DMS53 (cell line): ENCODE measurements around the gene ABHD17C.
"Not testable (repeated sequence)": the region's sequence is repeated elsewhere in the genome, so short reads cannot be mapped to it uniquely, and the experiment has no call there.

Experiments
- DNase-seq: peaks from one replicate; lab custom pipeline; 2025; lab: John Stamatoyannopoulos, UW

ABHD17C gene

DNA sequence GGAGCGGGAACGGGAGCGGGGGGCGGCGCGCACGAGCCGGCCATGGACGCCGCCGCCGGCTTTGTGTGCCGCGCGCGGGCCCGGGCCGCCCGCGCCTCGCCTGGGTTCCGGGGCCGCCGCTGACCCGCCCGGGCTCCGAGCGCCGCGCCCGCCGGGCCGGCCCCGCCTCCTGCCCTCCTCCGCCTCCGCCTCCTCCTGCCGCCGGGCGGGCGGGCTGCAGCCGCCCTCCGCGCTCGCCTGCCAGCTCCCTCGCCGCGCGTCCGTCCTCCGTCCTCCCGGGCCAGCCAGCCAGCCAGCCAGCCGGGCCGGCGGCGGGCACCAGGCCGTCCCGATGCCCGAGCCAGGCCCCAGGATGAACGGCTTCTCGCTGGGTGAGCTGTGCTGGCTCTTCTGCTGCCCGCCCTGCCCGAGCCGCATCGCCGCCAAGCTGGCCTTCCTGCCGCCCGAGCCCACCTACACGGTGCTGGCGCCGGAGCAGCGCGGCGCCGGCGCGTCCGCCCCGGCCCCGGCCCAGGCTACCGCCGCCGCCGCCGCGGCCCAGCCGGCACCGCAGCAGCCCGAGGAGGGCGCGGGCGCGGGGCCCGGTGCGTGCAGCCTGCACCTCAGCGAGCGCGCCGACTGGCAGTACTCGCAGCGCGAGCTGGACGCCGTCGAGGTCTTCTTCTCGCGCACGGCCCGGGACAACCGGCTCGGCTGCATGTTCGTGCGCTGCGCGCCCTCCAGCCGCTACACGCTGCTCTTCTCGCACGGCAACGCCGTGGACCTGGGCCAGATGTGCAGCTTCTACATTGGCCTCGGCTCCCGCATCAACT, at the start of gene ABHD17C:
ABHD17C (plus strand) TSS at position 212 of the 812 bp plus-strand sequence; CDS start at position 332, 120 bp downstream.
- DNase-seq: peak; percentile 79

DNA sequence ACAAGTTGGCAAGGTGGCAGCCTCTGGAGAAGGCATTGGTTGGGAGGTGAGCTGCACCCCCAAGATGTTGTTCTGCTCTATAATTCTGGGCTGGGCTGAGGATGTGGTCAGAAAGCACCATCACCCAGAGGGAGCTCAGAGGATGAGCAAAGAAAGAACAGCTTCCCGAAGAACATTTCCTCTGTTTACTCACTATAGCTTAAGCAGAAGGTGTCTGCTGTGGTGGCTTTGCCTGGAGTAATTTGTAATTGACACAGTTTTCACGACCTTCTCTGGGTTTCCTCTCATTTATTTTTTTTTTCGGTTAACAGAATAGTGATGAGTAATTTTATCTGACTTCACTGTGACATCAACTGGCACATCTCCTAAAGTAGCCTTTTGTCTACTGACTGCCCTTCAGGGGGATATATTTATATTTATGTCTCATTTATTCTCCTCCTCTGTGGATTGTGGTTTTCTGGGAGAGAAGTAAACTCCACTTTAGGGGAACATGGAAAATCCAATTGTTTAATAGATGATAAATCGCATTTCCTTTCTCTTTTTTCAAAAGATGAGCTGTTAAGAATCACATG, 49.5 kb upstream of the ABHD17C start:
- DNase-seq: no peak

DNA sequence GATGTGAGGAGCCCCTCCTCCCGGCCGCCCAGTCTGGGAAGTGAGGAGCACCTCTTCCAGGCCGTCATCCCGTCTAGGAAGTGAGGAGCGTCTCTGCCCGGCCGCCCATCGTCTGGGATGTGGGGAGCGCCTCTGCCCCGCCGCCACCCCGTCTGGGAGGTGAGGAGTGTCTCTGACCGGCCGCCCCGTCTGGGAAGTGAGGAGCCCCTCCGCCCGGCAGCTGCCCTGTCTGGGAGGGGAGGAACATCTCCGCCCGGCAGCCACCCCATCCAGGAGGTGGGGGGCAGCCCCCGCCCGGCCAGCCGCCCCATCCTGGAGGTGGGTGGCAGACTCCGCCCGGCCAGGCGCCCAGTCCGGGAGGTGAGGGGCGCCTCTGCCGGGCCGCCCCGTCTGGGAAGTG, 47.7 kb upstream of the ABHD17C start:
- DNase-seq: not testable (repeated sequence)

DNA sequence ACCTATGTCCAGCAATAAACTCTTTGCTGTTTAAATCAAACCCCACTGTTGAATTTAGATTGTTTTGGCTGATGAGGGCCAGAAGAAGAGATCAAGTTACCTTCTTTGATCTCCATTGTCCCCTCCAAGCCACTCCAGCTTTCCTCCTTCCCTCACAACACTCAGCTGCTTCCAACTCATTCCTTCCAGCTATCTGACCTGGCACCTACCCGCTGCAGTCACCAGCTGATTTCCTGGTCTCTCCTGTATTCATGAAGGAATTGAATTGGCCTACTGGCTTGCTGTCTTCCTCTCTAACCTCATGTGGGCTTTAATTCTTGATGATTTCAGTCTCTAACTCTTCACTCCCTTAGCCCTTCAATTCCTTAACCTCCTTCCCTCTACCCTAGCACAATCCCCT, 40.8 kb upstream of the ABHD17C start:
- DNase-seq: no peak

DNA sequence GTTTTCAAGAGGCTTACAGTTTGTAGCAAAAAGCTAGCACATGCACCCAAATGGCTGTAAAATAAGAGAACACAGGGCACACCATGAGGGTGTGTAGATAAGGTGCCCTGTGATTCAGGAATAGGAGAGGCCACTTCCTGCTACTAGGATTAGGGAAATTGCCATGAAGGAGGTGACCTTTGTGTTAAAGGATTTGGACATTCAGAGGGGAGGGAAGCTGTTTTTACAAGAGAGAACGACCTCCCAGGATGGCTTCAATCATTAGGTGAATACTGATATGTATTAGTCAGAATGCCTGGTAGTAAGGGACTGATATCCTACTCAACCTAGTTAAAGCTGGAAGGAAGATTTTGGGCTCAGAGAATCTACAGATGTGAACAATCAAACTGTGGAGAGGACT, 35.7 kb upstream of the ABHD17C start:
- DNase-seq: peak; percentile 7

DNA sequence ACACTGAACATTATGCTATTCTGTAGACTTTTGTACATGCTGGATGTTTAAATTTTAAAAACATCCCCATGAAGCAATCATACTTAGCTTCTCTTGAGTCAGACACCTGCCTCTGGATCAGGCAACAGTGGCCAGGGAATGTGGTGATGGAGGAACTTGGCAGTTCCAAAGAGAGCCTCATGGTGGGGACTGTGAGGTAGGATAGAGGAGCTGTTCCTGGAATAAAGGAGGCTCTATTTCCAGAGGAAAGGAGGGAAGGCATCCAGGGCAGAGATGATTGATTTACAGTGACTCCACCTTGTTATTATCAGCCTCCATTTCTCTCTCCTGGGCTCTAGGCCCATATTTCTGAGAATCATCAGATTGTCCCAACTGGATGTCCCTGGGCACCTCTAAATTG, 35.0 kb upstream of the ABHD17C start:
- DNase-seq: no peak

DNA sequence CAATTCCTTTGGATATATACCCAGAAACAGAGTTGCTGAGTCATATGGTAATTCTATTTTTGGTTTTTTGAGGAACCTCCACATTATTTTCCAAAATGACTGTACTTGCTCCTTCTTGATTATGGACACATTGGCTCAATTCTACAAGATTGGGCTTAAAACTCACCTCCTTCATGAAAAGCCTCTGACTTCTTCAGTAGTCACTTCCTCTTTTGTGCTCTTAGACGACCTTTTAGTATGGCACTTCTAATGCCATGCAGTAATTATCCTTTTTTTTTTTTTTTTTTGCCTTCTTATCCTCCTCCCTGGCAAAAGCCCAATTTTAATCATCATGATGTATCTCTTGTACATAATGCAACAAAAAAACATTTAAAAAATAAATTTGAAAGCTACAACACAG, 33.0 kb upstream of the ABHD17C start:
- DNase-seq: no peak

DNA sequence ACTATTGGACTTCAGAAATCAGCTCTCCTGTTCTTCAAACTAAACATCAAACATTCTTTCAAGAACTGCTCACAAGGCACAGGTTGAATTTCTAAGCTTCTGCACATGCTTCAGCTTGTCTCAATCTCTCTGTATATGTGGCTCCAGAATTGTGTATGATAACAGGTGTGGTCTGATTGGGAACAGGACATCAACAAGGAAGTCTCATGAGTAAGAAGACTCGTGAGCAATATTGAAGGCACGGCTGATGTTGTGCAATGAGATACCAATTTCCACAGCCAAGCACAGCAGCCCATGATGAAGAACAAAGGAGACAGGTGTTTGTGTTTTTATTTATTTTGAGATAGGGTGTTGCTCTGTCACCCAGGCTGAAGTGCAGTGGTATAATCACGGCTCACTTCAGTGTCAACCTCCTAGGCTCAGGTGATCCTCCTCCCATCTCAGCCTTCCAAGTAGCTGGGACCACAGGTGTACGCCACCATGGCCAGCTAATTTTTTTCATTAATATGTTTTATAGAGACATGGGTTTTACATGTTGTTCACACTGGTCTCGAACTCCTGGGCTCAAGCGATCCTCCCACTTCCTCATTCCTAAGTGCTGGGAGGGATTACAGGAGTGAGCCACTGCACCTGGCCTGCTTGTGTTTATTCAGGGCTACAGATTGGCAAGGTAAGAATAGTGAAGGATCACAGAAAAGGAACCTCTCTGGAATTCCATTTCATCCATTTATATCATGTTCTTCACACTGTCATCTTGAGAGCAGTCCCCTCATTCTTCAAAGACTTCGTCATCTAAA, 32.2 kb upstream of the ABHD17C start:
- peak; percentile 43 for DNase-seq

DNA sequence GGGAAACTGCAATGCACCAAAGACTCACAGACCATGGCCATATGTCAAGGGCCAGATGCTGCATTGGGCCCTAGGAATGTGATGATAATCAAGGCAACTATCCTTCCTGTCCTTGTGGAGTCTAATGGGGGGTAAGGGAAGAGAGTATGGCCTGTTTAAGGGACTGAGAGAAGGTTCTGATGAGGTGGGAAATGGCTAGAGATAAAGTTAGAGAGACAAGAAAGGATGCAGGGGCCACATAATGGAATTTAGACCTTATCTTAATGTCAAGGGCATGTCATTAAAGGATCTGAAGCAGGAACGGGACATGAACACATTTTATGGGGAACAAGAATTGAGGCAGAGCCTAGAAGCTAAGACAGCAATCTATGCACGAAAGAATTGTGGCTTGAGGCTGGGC, 30.0 kb upstream of the ABHD17C start:
- no peak for DNase-seq

DNA sequence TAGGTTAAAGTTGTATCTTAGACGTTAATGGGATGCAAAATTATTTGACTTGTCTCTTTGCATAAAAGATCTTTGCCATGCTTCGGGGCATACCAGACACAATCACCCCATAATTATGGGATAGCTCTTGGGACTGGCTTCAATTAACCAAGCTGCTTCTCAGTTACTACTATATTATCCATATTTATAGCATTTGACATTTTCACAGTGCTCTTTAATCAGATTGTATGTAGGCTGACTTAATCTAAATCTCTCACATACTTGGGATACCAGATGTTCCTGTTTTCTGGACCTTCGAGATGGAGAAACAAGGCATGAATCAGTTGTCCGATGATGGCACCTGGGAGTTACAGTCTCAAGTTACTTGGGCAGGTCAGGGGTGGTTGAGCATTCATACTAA, 27.2 kb upstream of the ABHD17C start:
- DNase-seq: no peak

DNA sequence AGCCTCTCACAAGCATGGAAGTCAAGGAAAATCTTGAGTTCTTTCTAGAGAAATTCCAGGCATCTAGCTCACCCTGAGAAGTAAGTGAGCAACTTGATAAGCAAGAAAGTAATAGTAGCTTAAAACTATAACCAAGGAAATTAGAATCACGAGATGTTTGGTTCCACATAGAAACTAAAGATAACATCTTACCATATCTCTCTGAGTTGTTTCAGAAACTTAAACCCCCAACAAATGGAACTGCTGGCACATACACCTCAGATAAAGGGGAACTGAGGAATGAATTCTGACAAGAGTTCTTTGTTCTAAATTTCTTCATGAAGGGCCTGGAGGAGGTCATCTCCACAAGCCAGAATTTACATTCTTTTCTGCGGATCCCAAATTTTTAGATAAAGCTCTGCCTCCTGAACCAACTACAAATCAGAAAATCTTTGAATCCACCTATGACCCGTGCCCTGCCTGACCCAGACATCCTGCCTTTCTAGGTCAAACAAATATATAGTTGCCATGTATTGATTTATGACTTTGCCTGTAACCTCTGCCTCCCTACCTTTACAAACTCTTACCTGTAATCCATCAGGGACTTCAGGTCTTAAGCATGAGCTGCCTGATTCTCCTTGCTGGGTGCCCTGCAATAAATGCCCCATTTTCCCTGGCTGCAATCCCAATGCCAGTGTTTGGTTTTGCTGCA, 26.4 kb upstream of the ABHD17C start:
- no peak for DNase-seq

DNA sequence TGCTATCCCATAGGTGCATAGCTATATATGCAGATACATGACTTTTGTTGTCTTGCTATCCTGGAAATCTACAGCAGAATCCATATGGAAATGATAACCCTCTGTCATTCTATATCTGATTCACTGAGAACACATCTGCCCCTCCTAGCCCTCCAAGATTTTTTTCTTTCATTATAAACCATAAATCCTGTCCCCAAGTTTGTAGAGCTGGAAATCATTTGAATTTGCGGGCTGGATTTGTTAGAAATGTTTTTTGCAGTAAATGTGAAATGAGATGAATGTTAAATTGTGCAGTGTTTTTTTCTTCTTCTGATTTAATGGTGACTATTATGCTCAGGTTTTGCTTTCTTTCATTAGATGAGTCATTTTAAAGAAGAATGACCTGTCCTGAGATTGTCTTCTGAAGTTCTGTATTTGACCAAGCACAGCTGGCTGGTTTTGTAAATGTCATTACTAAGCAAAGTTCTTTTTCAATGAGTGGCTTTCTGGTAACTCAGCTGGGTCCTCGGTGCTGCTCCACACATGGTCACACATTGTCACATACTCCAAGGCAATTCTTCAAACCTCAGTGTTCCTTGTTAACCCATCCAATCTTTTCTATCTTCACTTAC, 25.3 kb upstream of the ABHD17C start:
- peak; percentile 19 for DNase-seq

DNA sequence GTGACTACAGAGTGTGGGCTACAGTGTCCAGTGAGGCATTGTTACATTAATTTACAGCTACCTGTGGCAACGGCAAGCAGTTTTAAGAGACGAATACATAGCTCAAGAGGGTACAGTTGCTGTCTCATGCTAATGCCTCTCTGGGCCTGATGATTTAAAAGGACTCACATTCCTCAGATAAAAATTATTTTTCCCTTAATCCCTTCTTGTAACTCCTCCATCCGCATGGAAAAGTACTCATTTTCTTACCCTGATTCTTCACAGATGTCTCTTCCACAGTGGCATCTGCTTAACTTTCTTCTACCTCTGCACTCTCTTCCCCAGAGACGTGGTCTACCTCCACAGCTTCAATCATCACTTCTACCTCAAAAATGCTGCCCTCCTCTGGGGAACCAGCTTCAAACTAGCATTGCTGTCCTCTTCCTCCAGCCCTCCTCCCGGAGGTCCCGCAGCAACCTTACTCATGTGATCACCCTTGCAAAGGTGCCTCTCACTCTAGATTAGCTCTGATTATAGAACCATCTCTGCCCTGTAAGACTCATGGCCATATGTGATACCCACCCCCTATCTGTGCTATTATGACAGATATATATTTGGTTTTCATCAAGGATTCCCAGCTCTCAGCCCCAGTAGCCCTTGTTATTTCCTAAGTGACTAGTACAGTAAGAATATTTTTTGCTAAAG, 21.4 kb upstream of the ABHD17C start:
- no peak for DNase-seq

DNA sequence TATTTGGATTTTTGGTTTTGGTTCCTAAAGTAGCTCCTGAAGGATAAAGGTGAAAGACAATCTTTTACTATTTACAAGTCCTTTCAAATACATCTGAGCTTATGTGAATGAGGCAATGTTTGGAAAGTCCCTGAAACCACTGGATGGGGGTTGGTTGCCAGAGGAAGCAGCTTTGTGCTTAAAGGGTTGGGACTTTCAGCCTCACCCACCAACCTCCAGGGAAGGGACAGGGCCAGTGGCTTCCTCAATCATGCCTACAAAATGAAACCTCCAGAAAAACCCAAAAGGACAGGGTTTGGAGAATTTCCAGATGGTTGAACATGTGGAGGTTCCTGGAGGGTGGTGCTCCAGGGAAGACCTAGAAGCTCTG, 20.9 kb upstream of the ABHD17C start:
- peak; percentile 20 for DNase-seq

DNA sequence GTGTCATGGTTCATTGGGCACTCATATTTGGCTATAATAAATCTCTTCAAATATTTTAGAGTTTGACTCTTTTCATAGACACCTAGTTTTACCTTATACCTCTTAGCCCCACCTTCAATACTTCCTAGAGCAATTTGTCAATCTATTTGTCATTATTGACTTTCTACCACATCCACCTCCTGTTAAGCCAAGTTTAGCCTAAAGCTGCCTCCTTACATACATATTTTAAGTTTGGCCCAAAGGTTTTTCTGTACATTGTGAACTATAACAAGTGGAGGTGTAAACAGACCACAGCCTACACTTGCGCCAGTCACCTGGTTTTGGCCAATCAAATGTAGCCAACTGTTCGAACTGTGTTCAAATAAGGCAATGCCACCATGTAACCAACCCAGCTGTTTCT, 18.1 kb upstream of the ABHD17C start:
- no peak for DNase-seq

DNA sequence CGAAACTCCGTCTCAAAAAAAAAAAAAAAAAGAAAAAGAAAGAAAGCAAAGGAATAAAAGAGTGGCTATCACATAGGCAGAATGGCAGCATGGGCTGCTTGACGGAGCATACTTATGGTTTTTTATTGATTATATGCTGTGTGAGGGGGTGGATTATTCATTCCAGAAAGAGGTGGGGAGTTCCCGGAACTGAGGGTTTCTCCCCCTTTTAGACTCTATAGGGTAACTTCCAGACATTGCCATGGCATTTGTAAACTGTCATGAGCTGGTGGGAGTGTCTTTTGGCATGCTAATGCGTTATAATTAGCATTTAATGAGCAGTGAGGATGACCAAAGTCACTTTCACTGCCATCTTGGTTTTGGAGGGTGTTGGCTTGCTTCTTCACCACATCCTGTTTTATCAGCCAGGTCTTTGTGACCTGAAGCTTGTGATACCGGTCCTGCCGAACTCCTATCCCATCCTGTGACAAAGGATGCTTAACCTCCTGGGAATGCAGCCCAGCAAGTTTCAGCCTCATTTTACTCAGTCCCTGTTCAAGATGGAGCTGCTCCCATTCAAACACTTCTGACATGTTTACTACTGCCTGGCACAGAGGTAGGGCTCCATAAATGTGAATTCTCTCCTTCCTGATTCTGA, 15.8 kb upstream of the ABHD17C start:
- DNase-seq: peak; percentile 50

DNA sequence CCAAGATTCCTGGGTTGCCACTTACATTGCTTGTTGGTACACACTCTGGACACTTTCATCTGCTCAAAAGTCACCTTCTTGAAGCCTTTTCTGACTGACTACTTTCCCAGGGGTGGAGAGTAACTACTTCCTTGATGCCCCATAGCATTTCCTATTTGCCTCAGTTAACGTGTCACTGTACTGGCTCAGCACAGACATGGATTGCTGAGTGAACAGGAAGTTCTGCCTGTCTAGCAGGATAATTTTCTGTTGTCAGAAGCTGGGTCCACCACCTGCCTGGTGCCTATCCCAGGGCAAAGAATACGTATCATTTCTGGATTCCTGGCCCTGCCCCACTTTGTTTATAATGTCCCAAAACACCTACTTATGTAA, 15.3 kb upstream of the ABHD17C start:
- peak; percentile 50 for DNase-seq

DNA sequence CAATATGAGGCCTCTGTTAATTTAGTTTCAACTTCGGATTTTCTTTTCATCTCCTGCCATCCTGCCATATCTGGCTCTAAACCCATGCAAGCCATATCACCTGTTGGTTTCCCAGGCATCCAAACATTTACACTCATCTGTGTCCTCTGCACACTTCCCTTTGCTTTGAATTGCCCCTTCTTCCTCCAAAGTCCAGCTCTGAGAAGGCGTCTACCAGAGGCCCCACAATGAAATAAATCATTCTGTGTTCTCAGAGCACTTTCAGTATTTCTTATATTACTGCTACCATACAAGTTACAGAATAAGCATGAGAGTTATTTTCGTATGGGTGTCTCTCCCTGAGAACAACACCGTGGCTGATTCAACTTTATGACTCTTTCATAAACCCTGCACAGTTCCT, 12.9 kb upstream of the ABHD17C start:
- DNase-seq: no peak

DNA sequence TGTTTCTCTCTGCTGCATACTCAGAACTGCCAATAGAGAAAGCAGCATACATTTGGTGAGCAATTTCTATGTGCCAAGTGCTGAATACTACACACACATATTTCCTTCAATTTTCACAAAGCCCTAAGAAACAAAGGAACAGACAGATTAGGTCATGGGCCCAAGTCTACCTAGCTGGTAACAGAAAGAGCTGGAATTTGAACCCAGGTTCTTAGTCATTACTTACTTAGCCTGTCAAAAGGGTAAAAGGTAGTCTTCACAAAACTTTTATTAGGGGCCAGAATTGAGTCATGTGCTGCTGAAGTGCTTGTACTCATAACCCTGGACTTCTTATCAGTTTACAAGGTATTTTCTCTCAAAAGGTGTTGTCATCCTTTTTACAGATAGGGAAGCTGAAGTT, 10.4 kb upstream of the ABHD17C start:
- DNase-seq: no peak

DNA sequence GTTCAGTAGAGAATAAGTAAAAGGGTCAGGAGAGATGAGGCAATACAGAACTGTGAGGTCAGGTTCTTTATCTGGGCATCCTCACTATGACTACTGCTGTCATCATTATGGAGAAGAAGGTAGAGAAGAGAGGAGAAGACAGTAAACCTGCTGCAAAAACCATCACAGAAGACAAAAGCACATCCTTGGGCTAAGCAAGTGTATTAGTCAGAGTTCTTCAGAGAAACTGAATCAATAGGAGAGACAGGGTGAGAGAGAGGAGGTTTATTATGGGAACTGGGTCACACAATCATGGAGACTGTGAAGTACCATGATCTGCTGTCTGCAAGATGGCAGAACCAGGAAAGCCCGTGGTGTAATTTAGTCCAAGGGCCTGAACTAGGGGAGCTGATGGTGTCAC, 9.5 kb upstream of the ABHD17C start:
- no peak for DNase-seq

DNA sequence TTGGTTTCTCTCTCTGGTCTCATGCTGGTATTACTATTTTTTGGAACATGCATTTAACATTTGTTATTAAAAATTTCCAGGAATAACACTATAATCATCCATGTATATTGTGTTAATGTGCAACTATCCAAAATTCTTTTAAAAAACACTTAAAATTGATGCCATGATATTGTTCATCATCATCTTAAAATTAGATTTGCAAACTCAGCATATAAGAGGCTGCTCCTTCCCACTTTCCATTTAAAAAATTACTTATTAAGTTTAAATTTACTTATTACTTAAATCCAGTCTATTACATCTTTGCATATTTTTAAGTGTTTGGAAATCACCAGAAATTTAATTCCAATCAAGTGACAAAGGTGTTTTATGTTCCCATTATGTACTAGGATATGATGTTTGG, 5.8 kb upstream of the ABHD17C start:
- DNase-seq: no peak
